WTC11 (cell line): ENCODE results near the gene TBC1D28. TPM values are rescaled to one million over a fixed set of nuclear protein-coding genes. Genes with fewer than 3 reads are reported as not detected.
"Not testable (repeated sequence)": the region's sequence is repeated elsewhere in the genome, so short reads cannot be mapped to it uniquely, and the experiment has no call there.

Source experiments
- ATAC-seq: fragments of 200-7000 bp; cut with Tn5 transposase; 2 replicates; pipeline ENCODE4 v1.10.0; 2021; ENCODE audit warnings: mild to moderate bottlenecking, moderate library complexity
- CTCF ChIA-PET: fragments of 300-600 bp; sonication (Branson Sonifier 250); formaldehyde crosslinking; loops from one replicate; lab custom pipeline; 2021; ENCODE audit warnings: antibody characterized with exemption; lab: Charles Lee
- POLR2A ChIA-PET: fragments of 350-600 bp; sonication (Branson Sonifier 250); formaldehyde crosslinking; loops from one replicate; lab custom pipeline; 2021; ENCODE audit warnings: antibody characterized with exemption; lab: Charles Lee
- DNase-seq: peaks from one replicate; pipeline ENCODE4 v3.0.0; 2021; ENCODE audit warnings: low spot score
- H3K27ac Mint-ChIP-seq: 2 replicates; pipeline ENCODE4 v1.8.0; 2021; ENCODE audit warnings: mixed read lengths
- H3K27me3 Mint-ChIP-seq: 2 replicates; pipeline ENCODE4 v1.8.0; 2021; ENCODE audit warnings: low read depth, mild to moderate bottlenecking, moderate library complexity, mixed read lengths
- H3K36me3 Mint-ChIP-seq: 2 replicates; pipeline ENCODE4 v1.8.0; 2021; ENCODE audit warnings: mixed read lengths
- H3K4me1 Mint-ChIP-seq: 2 replicates; pipeline ENCODE4 v1.8.0; 2022; ENCODE audit warnings: mixed read lengths
- H3K4me3 Mint-ChIP-seq: 2 replicates; pipeline ENCODE4 v1.8.0; 2021; ENCODE audit warnings: mild to moderate bottlenecking, moderate library complexity, mixed read lengths
- H3K9me3 Mint-ChIP-seq: 2 replicates; pipeline ENCODE4 v1.8.0; 2021; ENCODE audit warnings: mixed read lengths
- ATF6 ChIP-seq: sonication (generic); formaldehyde crosslinking; IDR thresholded peaks from 2 replicates; pipeline ENCODE4 v1.8.1; 2023; ENCODE audit warnings: mild to moderate bottlenecking, missing genetic modification reagents
- ELF4 ChIP-seq: sonication (generic); formaldehyde crosslinking; IDR thresholded peaks from 2 replicates; pipeline ENCODE4 v1.8.1; 2022; ENCODE audit warnings: low read depth, mild to moderate bottlenecking, moderate library complexity, missing genetic modification reagents
- NFATC4 ChIP-seq: fragments of 250-450 bp; sonication (Bioruptor Pico); IDR thresholded peaks from 2 replicates; pipeline ENCODE4 v1.9.0; 2021; ENCODE audit warnings: mild to moderate bottlenecking
- NFYB ChIP-seq: sonication (generic); formaldehyde crosslinking; conservative IDR thresholded peaks from 2 replicates; pipeline ENCODE4 v1.8.0; 2022; ENCODE audit warnings: low read depth, missing genetic modification reagents
- NR1H2 ChIP-seq: sonication (generic); formaldehyde crosslinking; IDR thresholded peaks from 2 replicates; pipeline ENCODE4 v1.9.0; 2021; ENCODE audit warnings: mild to moderate bottlenecking, moderate library complexity, missing genetic modification reagents
- PRRX2 ChIP-seq: fragments of 250-450 bp; sonication (Bioruptor Pico); IDR thresholded peaks from 2 replicates; pipeline ENCODE4 v1.8.0; 2021; ENCODE audit warnings: mild to moderate bottlenecking
- USF1 ChIP-seq: sonication (generic); formaldehyde crosslinking; IDR thresholded peaks from 2 replicates; pipeline ENCODE4 v1.8.0; 2022; ENCODE audit warnings: mild to moderate bottlenecking, missing genetic modification reagents
- USF2 ChIP-seq: sonication (generic); formaldehyde crosslinking; IDR thresholded peaks from 2 replicates; pipeline ENCODE4 v1.8.1; 2023; ENCODE audit warnings: mild to moderate bottlenecking, missing genetic modification reagents, moderate library complexity
- ZBTB21 ChIP-seq: sonication (generic); formaldehyde crosslinking; IDR thresholded peaks from 2 replicates; pipeline ENCODE4 v1.8.1; 2023; ENCODE audit warnings: mild to moderate bottlenecking, missing genetic modification reagents, borderline replicate concordance
- ZNF121 ChIP-seq: sonication (generic); formaldehyde crosslinking; IDR thresholded peaks from 2 replicates; pipeline ENCODE4 v1.8.0; 2023; ENCODE audit warnings: missing genetic modification reagents
- ZNF219 ChIP-seq: sonication (generic); formaldehyde crosslinking; IDR thresholded peaks from 2 replicates; pipeline ENCODE4 v1.8.0; 2023; ENCODE audit warnings: missing genetic modification reagents, mild to moderate bottlenecking, borderline replicate concordance
- total RNA-seq: library from RNA; stranded (reverse); gene quantifications from 3 replicates; pipeline ENCODE4 v1.2.3, GENCODE V29; 2021
- TF ChIP-seq, protein P1 (sequence below): sonication (generic); formaldehyde crosslinking; IDR thresholded peaks from 2 replicates; pipeline ENCODE4 v1.8.1; 2022; ENCODE audit warnings: mild to moderate bottlenecking, moderate library complexity, missing genetic modification reagents
- TF ChIP-seq, protein P2 (sequence below): sonication (generic); formaldehyde crosslinking; IDR thresholded peaks from 2 replicates; pipeline ENCODE4 v1.8.1; 2023; ENCODE audit warnings: mild to moderate bottlenecking, missing genetic modification reagents, moderate library complexity
- TF ChIP-seq, protein P3 (sequence below): sonication (generic); formaldehyde crosslinking; IDR thresholded peaks from 2 replicates; pipeline ENCODE4 v1.8.1; 2022; ENCODE audit warnings: low read depth, mild to moderate bottlenecking, moderate library complexity, missing genetic modification reagents, borderline replicate concordance

The TBC1D28 gene
- total RNA-seq, 1 experiment from 2014 or later = 0.15 TPM

DNA sequence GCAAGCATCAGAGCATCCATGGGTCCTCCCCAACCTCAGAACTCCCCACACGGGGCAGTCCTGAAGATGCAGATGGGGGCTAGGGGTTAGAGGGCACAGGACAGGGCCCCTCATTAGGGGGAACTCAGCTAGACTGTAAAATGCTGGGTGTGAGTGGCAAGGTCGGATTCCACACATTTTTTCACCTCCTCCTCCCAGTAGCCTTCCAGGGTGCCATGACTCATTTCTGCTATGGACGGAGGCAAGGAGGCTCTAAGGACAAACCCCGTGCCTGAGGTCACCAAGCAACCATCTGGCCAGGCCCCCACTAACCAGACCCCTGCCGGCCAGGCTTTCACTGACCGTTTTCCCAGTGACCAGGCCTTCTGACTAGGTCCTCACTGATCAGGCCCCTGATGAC, 1.1 kb downstream of the TBC1D28 start:
- not testable (repeated sequence) for H3K9me3 Mint-ChIP-seq, H3K4me1 Mint-ChIP-seq, ATAC-seq

DNA sequence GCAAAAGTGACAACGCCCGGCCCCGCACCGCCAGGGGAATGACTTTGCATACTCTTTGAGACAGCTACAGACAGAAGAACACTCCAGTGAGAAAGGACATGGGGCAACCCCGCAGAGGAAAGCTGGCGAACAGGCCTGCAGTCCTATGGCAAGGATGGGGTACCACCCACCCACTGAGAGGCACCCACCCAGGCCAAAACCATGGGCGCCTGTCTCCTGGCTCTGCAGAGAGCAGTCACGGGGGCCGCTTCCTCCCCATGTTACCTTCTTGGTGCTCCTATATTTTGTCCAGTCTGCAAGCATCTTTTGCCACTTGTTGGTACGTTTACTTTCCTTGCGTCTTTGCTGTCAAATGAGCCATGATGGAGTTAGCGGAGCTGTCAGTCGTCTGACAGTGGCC, 5.8 kb downstream of the TBC1D28 start:
- peaks cover 23% of the 10 kb centered on the region for H3K27me3 Mint-ChIP-seq
- H3K36me3 Mint-ChIP-seq, ATAC-seq, H3K9me3 Mint-ChIP-seq, POLR2A ChIA-PET, H3K4me1 Mint-ChIP-seq, CTCF ChIA-PET, H3K27ac Mint-ChIP-seq, H3K4me3 Mint-ChIP-seq, DNase-seq: not testable (repeated sequence)

More for the DNA sequence above, 1.1 kb downstream of the TBC1D28 start:
- H3K27ac Mint-ChIP-seq, H3K4me3 Mint-ChIP-seq, POLR2A ChIA-PET, DNase-seq, CTCF ChIA-PET, H3K36me3 Mint-ChIP-seq, H3K27me3 Mint-ChIP-seq: not testable (repeated sequence)

GRCh38 chr17:18636237-18636636, 8.0 kb downstream of the TBC1D28 start:
- H3K4me3 Mint-ChIP-seq, CTCF ChIA-PET, H3K27ac Mint-ChIP-seq, H3K36me3 Mint-ChIP-seq, H3K9me3 Mint-ChIP-seq, ATAC-seq, DNase-seq, H3K4me1 Mint-ChIP-seq: not testable (repeated sequence)
- POLR2A ChIA-PET = interaction anchor here (0.6 kb wide), 1 partner anchor 823 kb away, joined by 5 read pairs; no protein-coding TSS in a partner anchor
- peaks cover 23% of the 10 kb centered on the region for H3K27me3 Mint-ChIP-seq

DNA sequence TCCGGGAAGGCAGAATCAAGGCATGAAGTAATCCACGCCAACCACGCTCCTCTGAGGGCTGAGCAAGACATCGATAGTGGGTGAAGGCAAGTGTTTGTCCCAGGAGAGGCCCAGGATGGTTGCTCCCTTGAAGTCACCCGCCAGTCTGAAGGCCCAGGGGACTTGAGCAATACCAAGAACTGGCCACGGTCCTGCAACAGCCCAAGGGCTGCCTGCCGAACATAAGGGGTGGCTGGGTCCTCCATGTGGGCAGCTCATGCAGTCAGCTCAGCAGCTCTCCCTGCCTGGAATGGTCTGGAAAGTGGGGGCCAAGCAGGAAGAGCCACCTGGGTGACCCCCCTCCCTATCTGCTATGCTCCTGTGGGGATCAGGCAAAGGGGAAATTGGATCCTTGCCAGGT, 8.4 kb downstream of the TBC1D28 start:
- CTCF ChIA-PET, H3K4me1 Mint-ChIP-seq, ATAC-seq, DNase-seq, H3K27ac Mint-ChIP-seq, H3K9me3 Mint-ChIP-seq, H3K4me3 Mint-ChIP-seq, H3K36me3 Mint-ChIP-seq: not testable (repeated sequence)
- H3K27me3 Mint-ChIP-seq = peaks cover 23% of the 10 kb centered on the region
- POLR2A ChIA-PET = interaction anchor here (0.6 kb wide), 1 partner anchor 823 kb away, joined by 5 read pairs; no protein-coding TSS in a partner anchor

- ATAC-seq (peak; percentile 80), DNase-seq (peak; percentile 22)
- Mint-ChIP-seq H3K27me3 (peaks cover 23% of the 10 kb centered on the region), H3K4me3 (peak overlapping the region; percentile 60)
- H3K4me1 Mint-ChIP-seq, POLR2A ChIA-PET, H3K27ac Mint-ChIP-seq, H3K9me3 Mint-ChIP-seq, H3K36me3 Mint-ChIP-seq, CTCF ChIA-PET: not testable (repeated sequence)
- peak; percentile 86 for TF ChIP-seq USF2 (CRISPR knock-in tag)
- TF ChIP-seq USF1 = peak; percentile 84
- TF ChIP-seq ZNF121 (CRISPR knock-in tag) = 0 out of 2 replicates have a peak, but pooled peaks have one; percentile 14
Observed at GRCh38 chr17:18634550-18635263, 9.5 kb downstream of the TBC1D28 start.

DNA sequence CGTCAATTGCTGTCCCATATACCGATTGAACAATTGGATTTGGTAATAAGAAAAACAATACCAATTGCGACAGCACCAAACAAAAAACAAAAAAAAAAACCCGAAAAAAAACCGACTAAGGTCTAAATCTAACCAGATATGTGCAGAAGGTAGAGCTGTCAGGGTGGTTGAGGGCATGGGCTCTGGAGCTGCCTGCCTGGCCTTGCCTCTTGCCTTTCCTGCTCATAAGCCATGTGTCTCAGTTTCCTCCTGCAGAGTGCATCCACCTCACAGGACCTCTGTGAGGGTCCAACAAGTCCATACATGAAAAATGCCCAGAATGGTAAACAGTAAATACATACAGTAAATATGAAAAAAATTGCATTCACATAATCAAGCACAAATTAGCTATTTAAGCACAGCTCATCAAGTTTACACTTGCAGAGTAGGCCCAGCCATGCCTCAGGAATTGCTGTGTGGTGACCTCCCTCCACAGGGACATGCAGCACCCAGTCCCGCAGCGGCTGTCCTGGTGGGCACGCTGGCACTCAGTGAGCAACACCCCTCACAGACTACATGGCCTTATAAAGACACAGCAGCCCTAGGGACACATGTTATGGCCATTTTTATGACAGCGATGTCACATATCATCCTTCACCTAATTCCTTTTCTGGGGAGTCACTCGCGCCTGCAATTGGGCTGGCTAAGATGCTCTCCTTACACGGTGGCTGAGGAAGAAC, 17.9 kb downstream of the TBC1D28 start:
- H3K9me3 Mint-ChIP-seq = peaks cover 19% of the 10 kb centered on the region
- ChIA-PET POLR2A (no interaction called here), CTCF (interaction anchor here (0.6 to 1.1 kb wide), 5 partner anchors 168 to 326 kb away, joined by 3 to 8 read pairs (median 4); partner anchors contain the start of genes PRPSAP2 and SLC5A10)
- ATAC-seq (no peak), DNase-seq (no peak)
- no peaks in the 10 kb centered on the region for H3K27me3 Mint-ChIP-seq
- no peaks in the 10 kb centered on the region for H3K4me1 Mint-ChIP-seq
- H3K27ac Mint-ChIP-seq = peak overlapping the region; percentile 54; the same call in 1 of the 2 replicates
- peaks cover 13% of the 10 kb centered on the region for H3K36me3 Mint-ChIP-seq
- H3K4me3 Mint-ChIP-seq = no peak overlapping the region
- TF ChIP-seq ATF6 (no peak), NFATC4 (CRISPR knock-in tag) (no peak), NR1H2 (CRISPR knock-in tag) (no peak), NFYB (CRISPR knock-in tag) (no peak), ZNF219 (CRISPR knock-in tag) (no peak), ZBTB21 (CRISPR knock-in tag) (no peak), ELF4 (CRISPR knock-in tag) (no peak), PRRX2 (no peak)
- TF ChIP-seq, protein P1, sequence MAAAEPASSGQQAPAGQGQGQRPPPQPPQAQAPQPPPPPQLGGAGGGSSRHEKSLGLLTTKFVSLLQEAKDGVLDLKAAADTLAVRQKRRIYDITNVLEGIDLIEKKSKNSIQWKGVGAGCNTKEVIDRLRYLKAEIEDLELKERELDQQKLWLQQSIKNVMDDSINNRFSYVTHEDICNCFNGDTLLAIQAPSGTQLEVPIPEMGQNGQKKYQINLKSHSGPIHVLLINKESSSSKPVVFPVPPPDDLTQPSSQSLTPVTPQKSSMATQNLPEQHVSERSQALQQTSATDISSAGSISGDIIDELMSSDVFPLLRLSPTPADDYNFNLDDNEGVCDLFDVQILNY (CRISPR knock-in tag) = no peak
- TF ChIP-seq, protein P2, sequence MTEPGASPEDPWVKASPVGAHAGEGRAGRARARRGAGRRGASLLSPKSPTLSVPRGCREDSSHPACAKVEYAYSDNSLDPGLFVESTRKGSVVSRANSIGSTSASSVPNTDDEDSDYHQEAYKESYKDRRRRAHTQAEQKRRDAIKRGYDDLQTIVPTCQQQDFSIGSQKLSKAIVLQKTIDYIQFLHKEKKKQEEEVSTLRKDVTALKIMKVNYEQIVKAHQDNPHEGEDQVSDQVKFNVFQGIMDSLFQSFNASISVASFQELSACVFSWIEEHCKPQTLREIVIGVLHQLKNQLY (CRISPR knock-in tag) = no peak
- TF ChIP-seq, protein P3, sequence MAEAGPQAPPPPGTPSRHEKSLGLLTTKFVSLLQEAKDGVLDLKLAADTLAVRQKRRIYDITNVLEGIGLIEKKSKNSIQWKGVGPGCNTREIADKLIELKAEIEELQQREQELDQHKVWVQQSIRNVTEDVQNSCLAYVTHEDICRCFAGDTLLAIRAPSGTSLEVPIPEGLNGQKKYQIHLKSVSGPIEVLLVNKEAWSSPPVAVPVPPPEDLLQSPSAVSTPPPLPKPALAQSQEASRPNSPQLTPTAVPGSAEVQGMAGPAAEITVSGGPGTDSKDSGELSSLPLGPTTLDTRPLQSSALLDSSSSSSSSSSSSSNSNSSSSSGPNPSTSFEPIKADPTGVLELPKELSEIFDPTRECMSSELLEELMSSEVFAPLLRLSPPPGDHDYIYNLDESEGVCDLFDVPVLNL = no peak
